Esophagus muscularis mucosa (tissue), 4 donors: ENCODE measurements around the gene RALA.

Source experiments
- CTCF ChIP-seq, 3 experiments: fragments of 200-600 bp in 2 of 3; fragments of 450-650 bp in 1 of 3; sonication (generic) in 2 of 3; IDR thresholded peaks; one replicate each; pipeline ENCODE4 v1.5.1; 2017 to 2019; ENCODE audit warnings: antibody characterized with exemption in 3 of 3, mild to moderate bottlenecking in 2 of 3, moderate library complexity in 1 of 3
- EP300 ChIP-seq: sonication (generic); formaldehyde crosslinking; IDR thresholded peaks from one replicate; pipeline ENCODE4 v1.6.1; 2017; ENCODE audit warnings: antibody characterized with exemption
- POLR2A ChIP-seq: fragments of 450-650 bp; IDR thresholded peaks from one replicate; pipeline ENCODE4 v1.6.1; 2017; ENCODE audit warnings: antibody characterized with exemption, moderate library complexity, mild to moderate bottlenecking, low read depth

DNA sequence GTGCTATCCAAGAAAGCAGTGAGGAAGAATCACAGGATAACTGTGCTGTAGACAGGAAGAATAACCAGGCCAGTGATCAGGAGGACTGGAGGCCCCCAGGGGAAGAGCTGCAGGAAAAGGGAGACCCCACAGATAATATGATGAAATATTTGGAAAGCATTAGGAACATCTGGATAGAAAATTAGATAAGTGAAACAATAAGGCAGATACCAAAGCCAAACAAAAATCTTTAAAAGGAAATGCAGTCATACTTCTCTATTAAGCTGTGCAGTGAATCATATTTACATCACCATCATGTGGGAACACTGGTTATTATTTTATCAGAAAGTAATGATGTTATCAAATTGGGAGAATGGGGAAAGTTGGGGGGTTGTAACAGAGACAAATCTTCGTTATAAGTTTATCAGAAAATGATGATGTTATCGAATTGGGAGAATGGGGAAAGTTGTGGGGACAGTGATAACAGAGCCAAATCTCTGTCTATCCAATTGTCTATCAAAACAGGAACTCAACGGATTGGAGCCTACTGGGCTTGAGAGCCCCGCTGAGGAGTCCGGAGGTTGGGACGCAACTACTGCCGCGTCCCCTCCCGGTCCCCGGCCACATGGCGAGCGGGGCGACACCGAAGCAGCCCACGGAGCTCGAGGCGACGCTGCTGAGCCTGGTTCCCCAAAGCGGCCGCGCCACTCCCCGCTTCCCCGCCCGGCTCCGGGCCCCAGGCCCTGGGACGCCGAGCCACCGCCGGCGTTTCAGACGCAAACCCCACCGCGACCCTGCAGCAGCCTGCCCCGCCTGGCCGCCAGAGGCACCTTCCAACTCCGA is 14.0 kb upstream of the RALA start:
- no peak for TF ChIP-seq CTCF (IDR thresholded peaks at IDR 0.05)
- no peak for TF ChIP-seq POLR2A
- TF ChIP-seq EP300, result no peak
